ENCODE data around the gene SMIM41. TPM values are rescaled to one million over a fixed set of nuclear protein-coding genes. Genes with fewer than 3 reads are reported as not detected.

The SMIM41 gene
- total and polyA plus RNA-seq, 12 donors = 0.19 to 0.52 (median 0.27) TPM; not detected in 8

GRCh38 chr12:52062167-52063081, 17.1 kb upstream of the SMIM41 start:
- H3K27ac ChIP-seq = peak overlapping the region in 9 of 10 donors; percentile 63 to 87 (median 77)
- intact Hi-C loops (cut with DNase I) = no loop called here
- ATAC-seq = peak in 3 of 8 donors; percentile 0 to 6 (median 3)

GRCh38 chr12:52063082-52063924, 16.2 kb upstream of the SMIM41 start:
- Histone ChIP-seq H3K4me1 (peaks cover 0 to 43% (median 19%) of the 10 kb centered on the region in 9 donors), H3K36me3 (peaks cover 0 to 22% (median 7%) of the 10 kb centered on the region in 9 donors), H3K27me3 (no peaks in the 10 kb centered on the region), H3K4me3 (no peak overlapping the region), H3K27ac (peak overlapping the region in 9 of 10 donors; percentile 63 to 87 (median 77)), H3K9me3 (no peaks in the 10 kb centered on the region)
- 63 to 66% methylated on average over 20 of the region's 20 CpGs for WGBS, 2 donors
- DNase-seq = peak; percentile 58 to 68
- no peak for TF ChIP-seq CTCF (IDR thresholded peaks at IDR 0.05)
- ATAC-seq = peak in 7 of 8 donors; percentile 4 to 43 (median 25)
- intact Hi-C loops (cut with DNase I) = no loop called here

More at GRCh38 chr12:52062167-52063081, 17.1 kb upstream of the SMIM41 start:
- Histone ChIP-seq H3K4me3 (no peak overlapping the region), H3K4me1 (peaks cover 0 to 43% (median 19%) of the 10 kb centered on the region in 9 donors), H3K27me3 (no peaks in the 10 kb centered on the region), H3K36me3 (peaks cover 0 to 30% (median 15%) of the 10 kb centered on the region in 9 donors), H3K9me3 (no peaks in the 10 kb centered on the region)
- TF ChIP-seq CTCF (IDR thresholded peaks at IDR 0.05) = no peak
- DNase-seq = no peak
- 75 to 79% methylated on average over 6 of the region's 6 CpGs for WGBS, 2 donors

- no peak for TF ChIP-seq CTCF (IDR thresholded peaks at IDR 0.05)
- ATAC-seq = peak; percentile 20 to 62 (median 47)
- intact Hi-C loops (cut with DNase I) = no loop called here
- peak; percentile 77 to 80 for DNase-seq
- Histone ChIP-seq H3K4me1 (peaks cover 1 to 40% (median 19%) of the 10 kb centered on the region in 9 donors), H3K4me3 (no peak overlapping the region), H3K27ac (peak overlapping the region in 9 of 10 donors; percentile 63 to 87 (median 77)), H3K36me3 (peaks cover 0 to 13% (median 0%) of the 10 kb centered on the region in 9 donors), H3K9me3 (no peaks in the 10 kb centered on the region), H3K27me3 (no peaks in the 10 kb centered on the region)
- WGBS, 2 donors = 51 to 57% methylated on average over 12 of the region's 12 CpGs
Measured at GRCh38 chr12:52063981-52064649, 15.4 kb upstream of the SMIM41 start.
